GM15510 (cell line): ENCODE measurements around the gene ABCA10.

Experiments used
- POLR2A ChIP-seq: IDR thresholded peaks from 3 replicates; pipeline ENCODE4 v1.6.1; 2011; ENCODE audit warnings: borderline replicate concordance; ENCODE audit not compliant: insufficient read length; ENCODE audit errors: extremely low read depth

ABCA10 gene

GRCh38 chr17:69141431-69142174, 87.0 kb downstream of the ABCA10 start, which contains the start of gene ABCA6:
Gene ABCA6 (minus strand): TSS chr17:69141895. CDS start chr17:69140703, 1,192 bp downstream.
- TF ChIP-seq POLR2A: no peak

GRCh38 chr17:69134112-69134511, 94.5 kb downstream of the ABCA10 start:
- no peak for TF ChIP-seq POLR2A

- no peak for TF ChIP-seq POLR2A
Measured at GRCh38 chr17:69130627-69131296, 97.9 kb downstream of the ABCA10 start.

GRCh38 chr17:69123626-69124025, 105.0 kb downstream of the ABCA10 start:
- no peak for TF ChIP-seq POLR2A

GRCh38 chr17:69122065-69122464, 106.6 kb downstream of the ABCA10 start:
- TF ChIP-seq POLR2A: no peak

GRCh38 chr17:69117855-69118784, 110.5 kb downstream of the ABCA10 start:
- TF ChIP-seq POLR2A: peak; percentile 28

GRCh38 chr17:69111794-69112193, 116.8 kb downstream of the ABCA10 start:
- TF ChIP-seq POLR2A: no peak

GRCh38 chr17:69105907-69106730, 122.5 kb downstream of the ABCA10 start:
- TF ChIP-seq POLR2A: no peak

GRCh38 chr17:69103557-69104233, 124.9 kb downstream of the ABCA10 start:
- TF ChIP-seq POLR2A: no peak

- TF ChIP-seq POLR2A: no peak
Measured at GRCh38 chr17:69098625-69099024, 130.0 kb downstream of the ABCA10 start.
